H54 (cell line): Measurements from ENCODE around the gene THADA.
A peak's percentile ranks its signal among the peaks of the same experiment; 100 is the strongest.

ENCODE experiments used
- DNase-seq: peaks from one replicate; pipeline ENCODE4 v3.0.0; 2011; ENCODE audit warnings: low spot score, mixed read lengths; ENCODE audit not compliant: insufficient read length
- FAIRE-seq: peaks from 3 replicates; lab custom pipeline; 2011; peaks lifted over from hg19 to GRCh38; lab: Jason Lieb, UNC
- POLR2A ChIP-seq: IDR thresholded peaks from 2 replicates; pipeline ENCODE4 v1.6.1; 2011; ENCODE audit warnings: low read depth, mild to moderate bottlenecking, low read length

THADA gene

DNA sequence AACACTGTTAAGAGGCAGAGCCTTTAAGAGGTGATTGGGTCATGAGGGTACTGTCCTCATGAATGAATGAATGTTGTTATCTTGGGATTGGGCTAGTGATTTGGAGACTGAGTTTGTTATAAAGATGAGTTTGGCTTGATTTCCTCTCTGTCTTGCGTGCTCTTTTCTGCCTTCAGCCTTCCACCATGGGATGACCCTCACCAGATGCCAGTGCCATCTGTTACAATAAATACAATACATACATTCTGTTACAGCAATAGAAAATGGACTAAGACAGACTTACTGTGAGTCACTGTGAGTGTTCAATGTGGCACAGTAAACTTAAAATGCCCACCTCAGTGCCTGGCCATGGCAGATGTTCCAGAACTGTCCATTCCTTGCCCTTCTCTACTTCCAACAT lies 274.4 kb downstream of the THADA start:
- no peak for DNase-seq
- FAIRE-seq = peak; percentile 41
- no peak for TF ChIP-seq POLR2A

DNA sequence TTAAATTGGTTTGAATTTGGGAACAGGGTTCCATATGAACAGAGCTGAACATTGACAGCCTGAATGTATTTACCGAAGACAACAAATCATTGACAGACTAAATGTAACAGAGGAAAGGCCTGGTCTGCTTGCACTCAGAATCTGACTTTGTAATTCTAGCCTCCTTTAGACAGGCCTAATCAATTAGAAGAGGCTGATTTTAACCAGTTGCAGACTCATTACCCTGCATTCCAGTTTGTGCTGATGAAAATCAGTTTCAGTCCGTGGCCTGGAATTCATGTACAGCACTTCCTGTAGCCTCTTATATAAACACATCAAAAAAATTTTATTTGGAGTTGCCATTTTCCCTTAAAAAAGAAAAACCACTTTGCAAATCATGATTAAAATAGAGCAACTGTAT lies 276.3 kb downstream of the THADA start:
- no peak for TF ChIP-seq POLR2A
- DNase-seq (no peak), FAIRE-seq (no peak)

DNA sequence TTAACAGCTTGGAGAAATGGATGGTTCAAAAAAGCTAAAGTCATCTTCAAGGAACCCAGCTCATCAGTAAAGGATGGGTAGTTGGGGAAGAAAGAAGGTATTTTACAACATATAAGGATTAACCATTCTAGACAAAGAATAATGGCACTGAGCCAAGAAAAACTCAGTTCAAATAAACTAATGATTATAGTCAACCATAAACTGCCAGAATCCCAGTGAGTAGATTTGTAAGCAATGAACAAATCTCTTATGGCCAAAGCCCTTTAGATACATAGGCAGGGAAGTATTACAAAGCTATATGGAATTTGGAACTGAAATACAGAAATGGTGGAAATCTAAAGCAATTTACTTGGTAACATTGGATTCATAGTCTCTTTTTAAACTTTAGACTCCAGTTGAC lies 277.0 kb downstream of the THADA start:
- TF ChIP-seq POLR2A = no peak
- DNase-seq = no peak
- no peak for FAIRE-seq

DNA sequence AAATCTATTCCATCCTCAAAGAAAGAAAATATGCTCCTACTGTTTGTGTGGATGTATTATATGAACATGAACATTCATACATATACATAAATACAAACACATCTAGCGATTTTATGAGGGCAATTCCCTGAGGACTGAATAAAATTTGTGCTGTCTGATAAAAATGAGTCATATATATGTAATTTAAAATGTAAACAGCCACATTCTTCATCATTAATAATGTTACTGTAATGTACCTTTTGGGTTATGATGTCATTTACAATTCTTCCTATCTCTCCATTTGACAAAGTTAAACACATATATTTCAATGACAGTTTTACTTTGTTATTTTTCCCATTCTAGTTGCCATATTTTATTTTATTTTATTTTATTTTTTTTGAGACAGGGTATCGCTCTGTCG lies 278.2 kb downstream of the THADA start:
- TF ChIP-seq POLR2A = no peak
- FAIRE-seq (no peak), DNase-seq (no peak)

GRCh38 chr2:43317194-43317593 lies 278.6 kb downstream of the THADA start:
- TF ChIP-seq POLR2A = no peak
- DNase-seq = no peak
- no peak for FAIRE-seq

GRCh38 chr2:43315482-43315881 lies 280.4 kb downstream of the THADA start:
- no peak for TF ChIP-seq POLR2A

DNA sequence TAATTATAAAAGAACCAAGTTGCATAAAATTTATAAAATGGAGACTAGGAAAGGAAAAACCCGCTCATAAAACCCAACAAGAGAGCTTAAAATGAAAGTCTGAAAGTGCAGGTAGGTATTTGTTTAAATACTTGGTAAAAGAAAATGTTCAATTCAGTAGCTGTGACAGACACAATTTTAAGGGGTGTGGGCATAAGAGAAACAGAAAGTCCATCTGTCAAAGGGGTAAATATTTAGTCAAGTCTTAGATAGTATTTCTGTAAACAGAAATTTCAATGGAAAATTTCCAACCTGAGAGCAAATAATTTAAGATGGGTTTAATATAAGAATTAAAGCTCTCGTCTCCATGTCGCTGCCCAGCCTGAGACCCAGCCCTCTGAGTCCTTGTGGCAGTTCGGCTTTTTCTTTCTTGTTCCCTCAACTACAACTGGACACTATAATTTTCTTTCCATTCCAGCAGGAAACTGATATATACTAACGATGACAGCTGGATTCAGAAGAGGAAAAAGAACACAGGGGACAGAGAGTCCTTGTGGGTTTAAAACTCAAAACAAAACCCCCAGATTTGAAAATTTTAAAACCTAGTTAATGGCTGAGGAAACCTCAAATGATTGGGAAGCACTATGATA lies 281.4 kb downstream of the THADA start:
- no peak for DNase-seq
- no peak for TF ChIP-seq POLR2A
- no peak for FAIRE-seq

More at GRCh38 chr2:43315482-43315881, 280.4 kb downstream of the THADA start:
- DNase-seq (no peak), FAIRE-seq (no peak)

DNA sequence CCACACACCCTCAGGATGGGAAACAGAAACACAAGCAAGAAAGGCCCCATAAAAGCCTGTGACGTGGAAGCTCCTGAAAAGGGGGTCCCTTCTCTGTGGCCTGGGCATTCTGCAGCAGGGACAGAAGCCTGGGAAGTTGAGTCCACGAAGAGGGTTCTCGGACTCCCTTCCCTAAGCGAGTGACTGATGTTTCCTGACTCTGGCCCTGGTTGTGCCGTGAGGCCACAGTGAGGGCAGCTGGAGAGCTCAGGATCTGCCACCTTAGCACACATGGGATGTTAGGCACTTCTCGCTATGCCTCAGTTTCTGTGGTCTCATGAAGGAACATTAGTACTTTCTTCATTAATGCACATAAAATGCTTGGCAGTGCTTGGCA lies 282.2 kb downstream of the THADA start:
- TF ChIP-seq POLR2A = no peak
- FAIRE-seq = no peak
- DNase-seq = no peak

GRCh38 chr2:43312755-43313641 lies 282.8 kb downstream of the THADA start:
- peak; percentile 25 for DNase-seq
- no peak for TF ChIP-seq POLR2A
- FAIRE-seq = peak; percentile 72

DNA sequence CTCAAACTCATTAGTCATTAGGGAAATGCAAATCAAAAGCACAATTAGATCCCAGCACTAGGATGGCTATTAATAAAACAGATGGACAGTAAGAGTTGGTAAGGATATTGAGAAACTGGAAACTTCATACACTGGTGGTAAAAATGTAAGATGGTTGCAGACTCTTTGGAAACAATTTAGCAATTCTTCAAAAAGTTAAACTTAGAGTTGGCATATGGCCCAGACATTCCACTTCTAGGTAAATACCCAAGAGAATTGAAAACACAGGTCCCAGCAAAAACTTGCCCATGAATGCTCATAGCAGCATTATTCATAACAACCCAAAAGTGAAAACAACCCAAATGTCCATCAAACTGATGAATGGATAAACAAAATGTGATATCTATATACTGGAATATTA lies 284.6 kb downstream of the THADA start:
- FAIRE-seq = peak; percentile 36
- TF ChIP-seq POLR2A = no peak
- no peak for DNase-seq

DNA sequence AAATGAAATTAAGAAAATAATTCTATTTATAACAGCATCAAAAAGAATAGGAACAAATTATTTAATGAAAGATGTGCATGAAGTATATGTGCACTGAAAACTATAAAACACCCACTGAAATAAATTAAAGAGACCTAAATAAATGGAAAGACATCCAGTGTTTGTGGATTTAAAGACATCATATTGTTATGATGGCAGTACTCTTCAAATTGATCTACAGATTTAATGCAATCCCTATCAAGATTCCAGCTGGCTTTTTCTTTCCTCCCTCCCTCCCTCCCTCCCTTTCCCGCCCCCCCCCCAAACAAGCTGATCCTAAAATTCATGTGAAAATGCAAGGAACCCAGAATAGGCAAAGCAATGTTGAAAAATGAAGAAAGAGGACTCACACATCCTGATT lies 285.9 kb downstream of the THADA start:
- DNase-seq = no peak
- no peak for FAIRE-seq
- TF ChIP-seq POLR2A = no peak

GRCh38 chr2:43307973-43308372 lies 287.9 kb downstream of the THADA start:
- TF ChIP-seq POLR2A = no peak
- DNase-seq (no peak), FAIRE-seq (no peak)

DNA sequence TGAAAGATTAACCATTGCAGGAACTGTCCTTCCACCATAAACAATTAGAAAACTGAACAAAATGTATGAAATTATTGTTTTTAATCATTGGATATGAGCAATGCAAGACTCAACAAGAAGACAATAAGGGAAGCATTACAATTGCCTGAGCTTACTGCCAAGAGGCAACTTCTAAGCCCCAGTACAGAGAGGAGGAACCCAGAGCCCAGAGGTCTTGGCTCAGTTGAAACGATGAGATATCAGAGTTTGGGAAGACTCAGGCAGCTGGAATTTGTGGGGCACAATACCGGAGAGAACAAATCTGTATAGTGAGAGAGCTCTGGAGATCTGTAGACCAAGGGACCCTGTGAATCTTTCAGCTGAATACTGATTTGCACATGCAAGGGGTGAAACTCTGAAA lies 288.8 kb downstream of the THADA start:
- TF ChIP-seq POLR2A = no peak
- FAIRE-seq (no peak), DNase-seq (no peak)

DNA sequence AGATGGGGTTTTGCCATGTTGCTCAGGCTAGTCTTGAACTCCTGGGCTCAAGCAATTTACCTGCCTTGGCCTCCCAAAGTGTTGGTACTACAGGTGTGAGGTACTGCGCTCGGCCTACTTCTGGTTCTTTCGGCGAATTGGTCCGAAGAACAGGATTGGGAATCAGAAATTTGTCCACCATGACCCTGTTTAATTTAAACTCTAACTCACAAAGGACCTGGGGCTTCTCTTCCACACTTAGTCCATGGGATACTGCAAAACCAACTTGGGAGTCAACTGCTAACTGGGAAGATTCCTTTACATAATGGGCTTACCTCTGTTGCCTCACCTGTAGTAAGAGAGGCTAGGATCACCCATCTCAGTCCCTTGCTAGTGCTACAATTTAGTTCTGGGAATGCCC lies 289.6 kb downstream of the THADA start:
- no peak for DNase-seq
- FAIRE-seq = no peak
- no peak for TF ChIP-seq POLR2A

- TF ChIP-seq POLR2A = no peak
- FAIRE-seq (no peak), DNase-seq (no peak)
Observed at GRCh38 chr2:43305517-43305916, 290.3 kb downstream of the THADA start.
